ENCODE measurements around the gene SGTA.

- TF ChIP-seq ZNF18 (CRISPR knock-in tag; IDR thresholded peaks at IDR 0.05; ENCODE audit: insufficient replicate concordance), result no peak
- TF ChIP-seq CTCF (CRISPR knock-in tag; IDR thresholded peaks at IDR 0.05), result no peak
- no peak for TF ChIP-seq POLR2A (IDR thresholded peaks at IDR 0.05; ENCODE audit: insufficient read depth in 1 of 2, low read depth in 2 of 2, low read length in 2 of 2)
- TF ChIP-seq ZNF138 (CRISPR knock-in tag; IDR thresholded peaks at IDR 0.05; ENCODE audit: low read depth), result no peak
- TF ChIP-seq ZNF350 (CRISPR knock-in tag; IDR thresholded peaks at IDR 0.05; ENCODE audit: borderline replicate concordance, low read depth), result no peak
- no peak for TF ChIP-seq MAFK (conservative IDR thresholded peaks at IDR 0.05 in 1 of 2, IDR thresholded peaks at IDR 0.05 in 1 of 2; ENCODE audit: low read length in 2 of 2)
Observed at GRCh38 chr19:2732883-2733282, 50.2 kb downstream of the SGTA start.

All from HepG2 (cell line).